Measurements from ENCODE around the gene BEAN1.

DNA sequence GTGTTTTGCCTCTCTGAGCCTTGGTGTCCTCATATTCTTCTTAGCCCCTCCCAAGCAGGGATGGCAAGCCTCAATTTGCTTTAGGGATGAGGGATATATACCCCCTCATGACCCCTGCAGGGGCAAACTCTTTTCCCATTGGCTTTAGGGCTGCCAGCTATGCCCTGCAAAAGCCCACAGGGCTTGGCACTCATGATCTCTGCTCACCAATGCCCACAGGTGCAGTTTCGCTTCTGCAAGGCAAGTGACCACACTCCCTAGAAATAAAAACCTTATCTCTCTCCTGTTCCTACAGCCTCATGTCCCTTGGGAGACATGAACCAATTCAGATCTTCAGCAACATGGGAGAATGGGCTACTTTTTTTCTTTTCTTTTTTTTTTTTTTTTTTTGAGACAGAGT lies 8.8 kb downstream of the BEAN1 start:
- TF ChIP-seq, protein P1, sequence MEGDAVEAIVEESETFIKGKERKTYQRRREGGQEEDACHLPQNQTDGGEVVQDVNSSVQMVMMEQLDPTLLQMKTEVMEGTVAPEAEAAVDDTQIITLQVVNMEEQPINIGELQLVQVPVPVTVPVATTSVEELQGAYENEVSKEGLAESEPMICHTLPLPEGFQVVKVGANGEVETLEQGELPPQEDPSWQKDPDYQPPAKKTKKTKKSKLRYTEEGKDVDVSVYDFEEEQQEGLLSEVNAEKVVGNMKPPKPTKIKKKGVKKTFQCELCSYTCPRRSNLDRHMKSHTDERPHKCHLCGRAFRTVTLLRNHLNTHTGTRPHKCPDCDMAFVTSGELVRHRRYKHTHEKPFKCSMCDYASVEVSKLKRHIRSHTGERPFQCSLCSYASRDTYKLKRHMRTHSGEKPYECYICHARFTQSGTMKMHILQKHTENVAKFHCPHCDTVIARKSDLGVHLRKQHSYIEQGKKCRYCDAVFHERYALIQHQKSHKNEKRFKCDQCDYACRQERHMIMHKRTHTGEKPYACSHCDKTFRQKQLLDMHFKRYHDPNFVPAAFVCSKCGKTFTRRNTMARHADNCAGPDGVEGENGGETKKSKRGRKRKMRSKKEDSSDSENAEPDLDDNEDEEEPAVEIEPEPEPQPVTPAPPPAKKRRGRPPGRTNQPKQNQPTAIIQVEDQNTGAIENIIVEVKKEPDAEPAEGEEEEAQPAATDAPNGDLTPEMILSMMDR (IDR thresholded peaks at IDR 0.05): no peak
- TF ChIP-seq POLR2AphosphoS5 (IDR thresholded peaks at IDR 0.05): no peak
- no peak for TF ChIP-seq POLR2A (IDR thresholded peaks at IDR 0.05)
- no peak for TF ChIP-seq EP300 (IDR thresholded peaks at IDR 0.05; ENCODE audit: low read depth)

Data from transverse colon (tissue), 4 donors.